NCI-H2081 (cell line): Measurements from ENCODE around the gene OVAAL.

Experiments
- DNase-seq, 2 experiments: peaks; one replicate each; lab custom pipeline; 2025; lab: John Stamatoyannopoulos, UW

The OVAAL gene

GRCh38 chr1:180606155-180606554 is 47.4 kb downstream of the OVAAL start:
- DNase-seq: no peak

GRCh38 chr1:180609643-180610555 is 51.1 kb downstream of the OVAAL start:
- DNase-seq: no peak

GRCh38 chr1:180610556-180611015 is 51.8 kb downstream of the OVAAL start:
- DNase-seq: no peak

GRCh38 chr1:180611016-180611930 is 52.5 kb downstream of the OVAAL start:
- DNase-seq: no peak

- no peak for DNase-seq
These were observed 53.9 kb downstream of the OVAAL start for GRCh38 chr1:180612632-180613031.

- DNase-seq: no peak
These were observed 56.0 kb downstream of the OVAAL start for GRCh38 chr1:180614730-180615129.

GRCh38 chr1:180615493-180616290 is 56.9 kb downstream of the OVAAL start:
- DNase-seq: no peak
